Activated CD8-positive, alpha-beta memory T cell treated with anti-CD3 and anti-CD28 coated beads, Interleukin-2, amount 10 ng/mL, durations not matched to agents 7 days and 5 days (primary cell): ENCODE measurements around the gene TMF1. TPM values are rescaled to one million over a fixed set of nuclear protein-coding genes. Genes with fewer than 3 reads are reported as not detected.
A peak's percentile ranks its signal among the peaks of the same experiment; 100 is the strongest.

ENCODE experiments used
- ATAC-seq: fragments of 150-1000 bp; cut with Tn5 transposase; one replicate; pipeline ENCODE4 v1.10.0; 2021; ENCODE audit warnings: moderate library complexity
- CTCF ChIA-PET: fragments of 350-600 bp; sonication (Branson Sonifier 250); formaldehyde crosslinking; loops from one replicate; lab custom pipeline; 2021; ENCODE audit warnings: antibody characterized with exemption; lab: Charles Lee
- DNase-seq: peaks from one replicate; pipeline ENCODE4 v3.0.0-alpha.2; 2020
- H3K27ac Mint-ChIP-seq: one replicate; pipeline ENCODE4 v1.8.0; 2021; ENCODE audit warnings: mild to moderate bottlenecking, mixed read lengths
- H3K27me3 Mint-ChIP-seq: one replicate; pipeline ENCODE4 v1.8.0; 2021; ENCODE audit warnings: mixed read lengths
- H3K36me3 Mint-ChIP-seq: one replicate; pipeline ENCODE4 v1.8.0; 2021; ENCODE audit warnings: mild to moderate bottlenecking, mixed read lengths
- H3K4me1 Mint-ChIP-seq: one replicate; pipeline ENCODE4 v1.8.0; 2021; ENCODE audit warnings: mixed read lengths
- H3K4me3 Mint-ChIP-seq: one replicate; pipeline ENCODE4 v1.8.0; 2021; ENCODE audit warnings: mild to moderate bottlenecking, moderate library complexity, mixed read lengths
- H3K9me3 Mint-ChIP-seq: one replicate; pipeline ENCODE4 v1.8.0; 2022; ENCODE audit warnings: low read depth, mixed read lengths
- total RNA-seq, 2 experiments: library from RNA; stranded (reverse); gene quantifications; one replicate each; pipeline ENCODE4 v1.2.3, GENCODE V29; 2021

Gene TMF1
- total RNA-seq, 2 experiments from 2014 or later = 47.5 to 49.5 TPM

- CTCF ChIA-PET = interaction anchor here (0.7 to 8.8 kb wide), 7 partner anchors 10 to 75 kb away, joined by 3 to 49 read pairs (median 5); partner anchors contain the start of gene TMF1
- Mint-ChIP-seq H3K4me3 (peak overlapping the region; percentile 97), H3K36me3 (peaks cover 46% of the 10 kb centered on the region), H3K4me1 (peaks cover 63% of the 10 kb centered on the region), H3K27me3 (no peaks in the 10 kb centered on the region), H3K9me3 (no peaks in the 10 kb centered on the region), H3K27ac (peak overlapping the region; percentile 94)
- peak; percentile 82 for DNase-seq
- ATAC-seq = peak; percentile 21
Measured at GRCh38 chr3:69085833-69086722, 33.9 kb upstream of the TMF1 start.

GRCh38 chr3:69085168-69085832, 33.2 kb upstream of the TMF1 start:
- no peaks in the 10 kb centered on the region for H3K9me3 Mint-ChIP-seq
- DNase-seq = peak; percentile 54
- no peaks in the 10 kb centered on the region for H3K27me3 Mint-ChIP-seq
- peaks cover 62% of the 10 kb centered on the region for H3K4me1 Mint-ChIP-seq
- ATAC-seq = peak; percentile 5
- peak overlapping the region; percentile 94 for H3K27ac Mint-ChIP-seq
- H3K36me3 Mint-ChIP-seq = peaks cover 41% of the 10 kb centered on the region
- H3K4me3 Mint-ChIP-seq = peak overlapping the region; percentile 97
- CTCF ChIA-PET = interaction anchor here (1.1 to 8.8 kb wide), 5 partner anchors 8 to 33 kb away, joined by 3 to 49 read pairs (median 5); partner anchors contain the start of gene TMF1

DNA sequence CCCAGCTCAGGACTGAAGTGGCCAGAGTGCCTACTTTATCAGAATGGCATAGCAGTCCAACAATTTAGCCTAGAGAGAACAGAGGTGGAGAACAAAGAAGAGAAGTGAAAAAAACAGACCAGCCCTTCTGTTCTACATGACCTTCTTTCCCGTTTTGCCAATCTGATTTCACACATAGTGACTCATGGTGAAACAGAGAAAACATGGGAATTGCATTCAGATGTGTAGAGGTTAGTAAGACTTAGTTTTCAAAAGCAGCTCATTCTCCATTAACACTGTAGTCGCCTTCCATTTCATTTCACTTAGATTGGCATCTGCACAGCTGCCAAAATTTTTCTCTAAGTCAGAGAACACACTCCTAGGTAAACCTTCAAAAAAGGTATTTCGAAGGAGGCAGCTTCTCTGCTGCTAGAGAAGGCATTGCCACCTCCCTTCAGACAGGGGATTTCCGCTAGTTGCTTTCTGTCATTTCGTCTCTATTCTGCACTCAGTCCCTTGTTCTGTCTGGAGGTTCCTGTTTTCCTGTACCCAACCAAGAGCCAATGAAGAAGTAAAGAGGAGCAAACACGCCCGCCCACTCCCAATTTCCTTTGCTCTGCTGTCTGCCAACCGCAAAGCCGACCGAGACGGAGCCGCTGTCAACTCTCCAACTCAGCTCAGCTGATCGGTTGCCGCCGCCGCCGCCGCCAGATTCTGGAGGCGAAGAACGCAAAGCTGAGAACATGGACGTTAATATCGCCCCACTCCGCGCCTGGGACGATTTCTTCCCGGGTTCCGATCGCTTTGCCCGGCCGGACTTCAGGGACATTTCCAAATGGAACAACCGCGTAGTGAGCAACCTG, 32.4 kb upstream of the TMF1 start, which contains the start of gene ARL6IP5:
Gene ARL6IP5 (plus strand): TSS at position 612 of the 842 bp plus-strand sequence. CDS start 111 bp downstream, at position 723.
- DNase-seq (peak; percentile 97), ATAC-seq (peak; percentile 59)
- Mint-ChIP-seq H3K27ac (peak within 1 kb of the TSS; percentile 94), H3K27me3 (no peaks in the 10 kb centered on the region), H3K36me3 (peaks cover 35% of the 10 kb centered on the region), H3K9me3 (no peaks in the 10 kb centered on the region), H3K4me1 (peaks cover 55% of the 10 kb centered on the region), H3K4me3 (peak within 1 kb of the TSS; percentile 97)
- CTCF ChIA-PET = interaction anchor here (0.6 to 8.8 kb wide), 7 partner anchors 9 to 242 kb away, joined by 3 to 49 read pairs (median 3); partner anchors contain the start of gene TMF1

- Mint-ChIP-seq H3K36me3 (peaks cover 29% of the 10 kb centered on the region), H3K4me3 (peak overlapping the region; percentile 56), H3K27ac (peak overlapping the region; percentile 94), H3K27me3 (no peaks in the 10 kb centered on the region), H3K4me1 (peaks cover 52% of the 10 kb centered on the region), H3K9me3 (no peaks in the 10 kb centered on the region)
- CTCF ChIA-PET = interaction anchor here (0.7 to 8.8 kb wide), 4 partner anchors 9 to 31 kb away, joined by 3 to 49 read pairs (median 6); partner anchors contain the start of gene TMF1
- ATAC-seq = peak; percentile 29
- DNase-seq = peak; percentile 83
Measured at GRCh38 chr3:69082805-69083204, 30.7 kb upstream of the TMF1 start.

GRCh38 chr3:69082361-69082760, 30.2 kb upstream of the TMF1 start:
- DNase-seq = no peak
- no peaks in the 10 kb centered on the region for H3K9me3 Mint-ChIP-seq
- no peak for ATAC-seq
- peaks cover 55% of the 10 kb centered on the region for H3K4me1 Mint-ChIP-seq
- peak overlapping the region; percentile 56 for H3K4me3 Mint-ChIP-seq
- H3K27ac Mint-ChIP-seq = peak overlapping the region; percentile 94
- no peaks in the 10 kb centered on the region for H3K27me3 Mint-ChIP-seq
- peaks cover 29% of the 10 kb centered on the region for H3K36me3 Mint-ChIP-seq
- CTCF ChIA-PET = interaction anchor here (0.7 to 8.8 kb wide), 4 partner anchors 9 to 31 kb away, joined by 3 to 49 read pairs (median 6); partner anchors contain the start of gene TMF1

DNA sequence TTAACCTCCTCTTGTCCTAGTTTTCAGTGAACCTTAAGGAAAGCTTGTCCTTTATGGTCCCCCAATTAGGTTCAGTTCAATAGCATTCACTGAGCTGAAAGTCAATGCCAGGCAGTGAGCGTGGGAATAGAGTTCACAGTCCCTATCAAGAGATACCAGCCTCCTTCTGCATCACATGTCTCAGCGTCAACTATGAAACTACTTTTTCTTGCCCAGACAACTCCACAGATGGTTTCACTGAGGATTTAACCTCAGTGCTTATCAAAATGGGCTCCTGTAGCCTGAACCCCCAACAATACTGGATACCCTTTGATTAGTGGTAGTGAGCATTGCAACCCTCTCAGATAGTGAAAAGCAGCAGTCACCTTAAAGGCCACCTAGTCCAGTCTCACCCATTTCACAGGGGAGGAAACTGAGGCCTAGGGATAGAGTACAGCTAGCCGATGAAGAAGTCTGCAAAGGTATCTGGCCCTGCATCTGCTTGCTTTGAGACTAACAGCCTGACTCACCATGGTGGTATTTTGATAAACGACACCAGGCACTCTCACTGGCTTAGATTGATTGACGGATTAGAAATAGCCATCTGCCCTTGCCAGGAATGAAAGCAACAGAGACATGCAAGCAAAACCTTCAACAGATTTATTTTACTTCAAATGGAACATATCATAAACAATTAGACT, 29.6 kb upstream of the TMF1 start:
- CTCF ChIA-PET = interaction anchor here (1.8 to 8.8 kb wide), 3 partner anchors 10 to 68 kb away, joined by 4 to 49 read pairs (median 10); partner anchors contain the start of genes EOGT and TMF1
- Mint-ChIP-seq H3K27ac (peak overlapping the region; percentile 94), H3K9me3 (no peaks in the 10 kb centered on the region), H3K36me3 (peaks cover 29% of the 10 kb centered on the region), H3K4me3 (peak overlapping the region; percentile 28), H3K27me3 (no peaks in the 10 kb centered on the region), H3K4me1 (peaks cover 58% of the 10 kb centered on the region)
- DNase-seq (peak; percentile 55), ATAC-seq (no peak)

DNA sequence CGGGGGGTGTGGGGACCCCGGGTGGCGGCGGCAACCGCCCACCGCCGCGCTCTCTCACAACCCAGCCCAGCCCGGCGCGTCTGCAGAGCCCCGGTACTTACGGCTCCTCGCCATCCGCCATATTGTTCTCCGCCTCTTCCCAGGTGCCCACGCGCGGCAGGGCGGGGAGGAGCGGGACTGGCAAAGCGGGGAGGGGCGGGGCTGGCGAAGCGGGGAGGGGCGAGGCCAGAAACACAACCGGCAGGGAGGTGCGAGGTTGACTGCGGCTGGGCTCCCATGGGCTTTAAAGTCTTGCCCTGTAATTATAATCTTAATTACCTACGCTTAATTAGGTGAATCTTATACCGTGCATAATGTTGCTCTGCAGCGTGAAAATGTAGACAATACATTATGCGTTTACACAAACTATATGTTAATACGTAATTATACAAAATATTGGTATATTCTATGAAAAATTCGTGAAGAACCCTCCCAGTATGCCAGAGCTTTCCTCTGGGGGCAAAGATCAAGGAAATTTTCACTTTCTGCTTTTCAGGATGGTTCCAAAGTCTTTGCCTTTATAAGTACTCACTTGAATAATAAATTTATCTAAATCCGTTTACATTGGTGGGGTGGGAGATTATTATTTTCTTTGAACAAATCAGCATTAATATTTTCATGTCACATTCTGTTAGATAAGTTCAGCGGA, 28.2 kb upstream of the TMF1 start, which contains the start of gene UBA3:
Gene UBA3 (minus strand): TSS at position 133 of the 688 bp plus-strand sequence. CDS start 12 bp downstream, at position 121.
- Mint-ChIP-seq H3K4me1 (peaks cover 60% of the 10 kb centered on the region), H3K36me3 (peaks cover 23% of the 10 kb centered on the region), H3K27ac (peak within 1 kb of the TSS; percentile 94), H3K9me3 (no peaks in the 10 kb centered on the region), H3K27me3 (no peaks in the 10 kb centered on the region), H3K4me3 (peak within 1 kb of the TSS; percentile 88)
- CTCF ChIA-PET = interaction anchor here (1.8 to 2.4 kb wide), 2 partner anchors 11 to 67 kb away, joined by 4 to 10 read pairs; partner anchors contain the start of gene EOGT
- ATAC-seq (peak; percentile 76), DNase-seq (peak; percentile 96)

- ATAC-seq (peak; percentile 24), DNase-seq (no peak)
- Mint-ChIP-seq H3K4me1 (peaks cover 61% of the 10 kb centered on the region), H3K36me3 (peaks cover 27% of the 10 kb centered on the region), H3K9me3 (no peaks in the 10 kb centered on the region), H3K27ac (peak overlapping the region; percentile 80), H3K27me3 (no peaks in the 10 kb centered on the region), H3K4me3 (peak overlapping the region; percentile 88)
- CTCF ChIA-PET = interaction anchor here (0.8 to 1.5 kb wide), 2 partner anchors 15 to 27 kb away, joined by 4 to 5 read pairs; partner anchors contain the start of gene TMF1
Measured at GRCh38 chr3:69079269-69080159, 27.4 kb upstream of the TMF1 start.

DNA sequence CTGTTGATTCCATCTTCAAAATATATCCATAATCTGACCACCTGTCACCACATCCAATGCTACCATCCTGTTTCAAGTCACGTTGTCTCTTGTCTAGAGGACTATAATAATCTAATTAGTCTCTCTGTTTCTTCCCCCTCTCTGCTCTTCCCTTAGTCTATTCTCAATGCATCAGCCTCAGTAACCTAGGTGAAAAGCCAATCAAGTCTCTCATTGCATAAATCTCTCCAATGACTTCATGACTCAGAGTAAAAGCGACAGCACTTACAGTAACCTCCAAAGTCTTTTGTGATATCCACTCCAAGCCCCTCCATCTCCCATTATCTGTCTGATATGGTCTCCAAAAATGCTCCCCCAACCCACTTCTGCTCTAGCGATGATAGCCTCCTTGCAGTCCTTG, 20.8 kb upstream of the TMF1 start:
- CTCF ChIA-PET = interaction anchor here (1.8 to 1.9 kb wide), 2 partner anchors 9 to 12 kb away, joined by 4 to 6 read pairs; no protein-coding TSS in a partner anchor
- Mint-ChIP-seq H3K4me1 (peaks cover 51% of the 10 kb centered on the region), H3K9me3 (no peaks in the 10 kb centered on the region), H3K27me3 (no peaks in the 10 kb centered on the region), H3K27ac (peak overlapping the region; percentile 3), H3K4me3 (no peak overlapping the region), H3K36me3 (peaks cover 54% of the 10 kb centered on the region)
- ATAC-seq = peak; percentile 39
- DNase-seq = no peak

- Mint-ChIP-seq H3K27me3 (no peaks in the 10 kb centered on the region), H3K4me3 (peak overlapping the region; percentile 37), H3K27ac (peak overlapping the region; percentile 86), H3K4me1 (peaks cover 64% of the 10 kb centered on the region), H3K9me3 (no peaks in the 10 kb centered on the region), H3K36me3 (peaks cover 50% of the 10 kb centered on the region)
- ATAC-seq (peak; percentile 56), DNase-seq (no peak)
- CTCF ChIA-PET = interaction anchor here (0.9 kb wide), 1 partner anchor 9 kb away, joined by 6 read pairs; no protein-coding TSS in a partner anchor
Measured at GRCh38 chr3:69066121-69066520, 14.0 kb upstream of the TMF1 start.
